ENCODE measurements around the gene PLK1. TPM values are rescaled to one million over a fixed set of nuclear protein-coding genes. Genes with fewer than 3 reads are reported as not detected.

PLK1 gene
- polyA plus RNA-seq, 1 donor = 38.8 TPM

GRCh38 chr16:23679274-23679985 is 741 bp downstream of the PLK1 start:
- no peak for DNase-seq

- no peak for DNase-seq
Observed at GRCh38 chr16:23679986-23680336, 1.3 kb downstream of the PLK1 start.

- no peak for DNase-seq
Observed at GRCh38 chr16:23682181-23682580, 3.5 kb downstream of the PLK1 start.

GRCh38 chr16:23683487-23683886 is 4.8 kb downstream of the PLK1 start:
- DNase-seq = no peak

- no peak for DNase-seq
Observed at GRCh38 chr16:23687034-23687808, 8.5 kb downstream of the PLK1 start.

- DNase-seq = no peak
Observed at GRCh38 chr16:23689442-23690187, 10.9 kb downstream of the PLK1 start.

- DNase-seq = no peak
Observed at GRCh38 chr16:23690771-23691482, 12.2 kb downstream of the PLK1 start.

GRCh38 chr16:23691483-23692189 is 12.9 kb downstream of the PLK1 start:
- DNase-seq = no peak

- no peak for DNase-seq
Observed at GRCh38 chr16:23692190-23692837, 13.6 kb downstream of the PLK1 start.

- DNase-seq = no peak
Observed at GRCh38 chr16:23694265-23694643, 15.6 kb downstream of the PLK1 start.

GRCh38 chr16:23694644-23695373 is 16.1 kb downstream of the PLK1 start:
- DNase-seq = peak; percentile 53

GRCh38 chr16:23695756-23696155 is 17.1 kb downstream of the PLK1 start:
- DNase-seq = no peak

GRCh38 chr16:23699100-23699499 is 20.4 kb downstream of the PLK1 start:
- no peak for DNase-seq

GRCh38 chr16:23700093-23700492 is 21.4 kb downstream of the PLK1 start:
- no peak for DNase-seq

GRCh38 chr16:23700509-23700908 is 21.8 kb downstream of the PLK1 start:
- no peak for DNase-seq

- no peak for DNase-seq
Observed at GRCh38 chr16:23701045-23701444, 22.4 kb downstream of the PLK1 start.

- no peak for DNase-seq
Observed at GRCh38 chr16:23702951-23703350, 24.3 kb downstream of the PLK1 start.

- no peak for DNase-seq
Observed at GRCh38 chr16:23704772-23705516, 26.3 kb downstream of the PLK1 start.

GRCh38 chr16:23705517-23705902 is 26.8 kb downstream of the PLK1 start:
- DNase-seq = no peak

GRCh38 chr16:23706439-23706838 is 27.8 kb downstream of the PLK1 start:
- DNase-seq = no peak
